GM10266 (cell line): ENCODE measurements around the gene CCDC106.

Source experiments
- DNase-seq: peaks from one replicate; pipeline ENCODE4 v3.0.0; 2012; ENCODE audit errors: extremely low spot score
- TF ChIP-seq, protein P1 (sequence below): IDR thresholded peaks from 2 replicates; pipeline ENCODE4 v1.5.1; 2012; ENCODE audit warnings: mild to moderate bottlenecking, low read depth; ENCODE audit not compliant: control insufficient read depth, insufficient read depth; ENCODE audit errors: missing control alignments

Gene CCDC106

DNA sequence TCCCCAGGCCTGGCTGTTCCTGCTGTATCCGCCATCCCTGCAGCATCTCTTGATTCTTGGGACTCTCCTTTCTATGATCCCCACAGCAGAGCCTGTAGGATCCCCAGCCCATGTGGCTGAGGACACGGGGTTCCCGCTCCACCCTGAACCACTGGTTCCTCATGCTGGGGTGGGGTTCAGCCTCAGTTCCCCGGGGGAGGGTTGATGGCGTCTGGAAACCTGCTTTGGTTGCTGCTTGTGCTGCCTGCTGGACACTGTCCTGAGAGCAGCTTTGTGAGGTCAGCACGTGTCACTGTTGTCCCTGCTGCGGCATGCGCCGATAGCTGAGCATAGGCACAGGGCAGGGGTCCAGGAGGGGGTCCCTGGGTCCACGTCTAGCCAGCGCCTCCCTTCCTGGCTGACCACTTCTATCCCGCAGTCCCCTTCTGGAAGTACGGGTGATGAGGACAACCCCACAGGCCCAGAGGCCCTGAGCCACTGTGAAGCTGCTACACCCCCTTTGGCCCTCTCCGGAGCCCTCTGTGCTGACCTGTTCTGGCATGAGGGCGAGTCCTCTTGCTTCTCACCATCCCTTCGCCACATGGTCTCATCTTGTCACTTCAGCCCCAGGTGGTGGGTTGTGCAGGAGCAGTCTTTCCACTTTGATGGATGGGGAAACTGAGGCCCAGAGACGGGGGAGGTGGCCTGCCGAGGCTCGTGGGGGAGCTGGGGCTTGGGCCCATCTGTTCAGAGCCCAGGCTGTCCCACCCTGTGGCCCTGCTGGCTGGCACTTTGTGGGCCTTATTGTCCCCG, 32.5 kb downstream of the CCDC106 start:
- no peak for DNase-seq
- TF ChIP-seq, protein P1, sequence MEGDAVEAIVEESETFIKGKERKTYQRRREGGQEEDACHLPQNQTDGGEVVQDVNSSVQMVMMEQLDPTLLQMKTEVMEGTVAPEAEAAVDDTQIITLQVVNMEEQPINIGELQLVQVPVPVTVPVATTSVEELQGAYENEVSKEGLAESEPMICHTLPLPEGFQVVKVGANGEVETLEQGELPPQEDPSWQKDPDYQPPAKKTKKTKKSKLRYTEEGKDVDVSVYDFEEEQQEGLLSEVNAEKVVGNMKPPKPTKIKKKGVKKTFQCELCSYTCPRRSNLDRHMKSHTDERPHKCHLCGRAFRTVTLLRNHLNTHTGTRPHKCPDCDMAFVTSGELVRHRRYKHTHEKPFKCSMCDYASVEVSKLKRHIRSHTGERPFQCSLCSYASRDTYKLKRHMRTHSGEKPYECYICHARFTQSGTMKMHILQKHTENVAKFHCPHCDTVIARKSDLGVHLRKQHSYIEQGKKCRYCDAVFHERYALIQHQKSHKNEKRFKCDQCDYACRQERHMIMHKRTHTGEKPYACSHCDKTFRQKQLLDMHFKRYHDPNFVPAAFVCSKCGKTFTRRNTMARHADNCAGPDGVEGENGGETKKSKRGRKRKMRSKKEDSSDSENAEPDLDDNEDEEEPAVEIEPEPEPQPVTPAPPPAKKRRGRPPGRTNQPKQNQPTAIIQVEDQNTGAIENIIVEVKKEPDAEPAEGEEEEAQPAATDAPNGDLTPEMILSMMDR = no peak

DNA sequence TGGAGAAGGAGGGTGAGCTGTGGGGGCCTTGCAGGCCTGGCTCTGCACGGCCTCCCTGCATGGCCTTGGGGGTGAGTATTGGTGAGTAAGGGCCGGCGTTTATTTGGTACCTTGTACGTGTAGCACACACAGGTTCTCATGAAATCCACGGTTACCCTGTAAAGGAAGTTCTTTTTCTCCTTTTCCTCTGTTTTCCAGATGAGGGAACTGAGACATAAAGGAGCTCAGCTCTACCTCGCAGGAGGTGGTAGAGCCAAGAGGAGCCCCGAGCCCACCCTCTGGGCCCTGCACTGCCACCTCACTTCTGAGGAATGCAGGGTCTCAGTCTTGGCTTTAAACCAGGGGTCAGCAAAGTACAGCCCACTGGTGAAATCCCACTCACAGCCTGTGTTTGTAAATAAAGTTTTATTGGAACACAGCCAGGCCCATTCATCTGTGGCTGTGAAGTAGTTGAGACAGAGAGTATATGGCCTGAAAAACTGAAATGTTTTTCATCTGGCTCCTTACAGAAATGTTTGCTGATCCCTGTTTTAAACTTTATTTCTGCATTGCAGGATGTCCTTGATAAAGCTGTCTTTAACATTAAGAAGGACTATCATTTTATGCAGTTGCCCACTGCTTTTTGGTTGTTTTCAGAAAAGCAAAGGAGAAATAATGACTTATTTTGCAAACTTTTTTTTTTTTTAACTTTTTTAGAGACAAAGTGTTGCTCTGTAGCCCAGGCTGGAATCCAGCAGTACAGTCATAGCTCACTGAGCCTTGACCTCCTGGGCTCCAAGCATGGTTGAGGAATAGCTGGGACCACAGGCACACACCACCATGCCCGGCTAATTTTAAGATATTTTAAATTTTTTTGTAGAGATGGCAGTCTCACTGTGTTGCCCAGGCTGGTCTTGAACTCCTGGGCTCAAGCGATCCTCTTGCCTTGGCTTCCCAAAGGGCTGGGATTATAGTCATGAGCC, 33.4 kb downstream of the CCDC106 start:
- TF ChIP-seq, protein P1 = no peak
- DNase-seq = no peak

DNA sequence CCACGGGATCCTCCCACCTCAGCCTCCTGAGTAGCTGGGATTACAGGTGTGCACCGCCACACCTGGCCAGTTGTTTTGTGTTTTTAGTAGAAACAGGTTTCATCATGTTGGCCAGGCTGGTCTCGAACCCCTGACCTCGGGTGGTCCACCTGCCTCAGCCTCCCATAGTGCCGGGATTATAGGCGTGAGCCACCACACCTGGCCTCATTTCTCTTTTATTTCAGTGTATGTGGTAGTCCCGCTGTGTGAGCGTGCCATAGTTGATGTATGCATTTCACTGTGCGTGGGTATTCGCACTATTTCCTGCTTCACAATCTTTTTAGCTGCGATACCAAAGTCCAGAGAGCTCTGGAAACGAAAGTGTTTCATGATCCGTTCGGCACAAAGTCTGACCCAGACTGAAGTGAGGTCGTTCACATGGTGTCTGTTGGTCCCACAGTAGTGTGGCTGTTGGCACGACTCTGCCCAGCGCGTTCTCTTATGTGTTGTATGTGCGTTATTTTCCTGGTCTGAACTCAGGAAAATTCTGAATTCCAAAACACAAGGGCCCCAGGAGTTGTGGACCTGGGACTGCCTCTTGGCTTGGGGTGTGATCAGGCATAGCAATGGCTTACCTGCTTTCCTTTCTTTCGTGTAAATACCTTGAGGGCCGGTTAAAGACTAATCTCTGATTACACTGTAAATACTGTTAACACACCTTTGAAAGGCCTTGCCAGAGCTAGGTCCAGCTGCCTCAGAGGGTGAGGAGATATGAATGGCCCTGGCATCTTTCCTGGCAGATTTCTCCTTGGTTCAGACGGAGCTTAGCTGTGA, 35.6 kb downstream of the CCDC106 start:
- no peak for DNase-seq
- TF ChIP-seq, protein P1 = no peak

DNA sequence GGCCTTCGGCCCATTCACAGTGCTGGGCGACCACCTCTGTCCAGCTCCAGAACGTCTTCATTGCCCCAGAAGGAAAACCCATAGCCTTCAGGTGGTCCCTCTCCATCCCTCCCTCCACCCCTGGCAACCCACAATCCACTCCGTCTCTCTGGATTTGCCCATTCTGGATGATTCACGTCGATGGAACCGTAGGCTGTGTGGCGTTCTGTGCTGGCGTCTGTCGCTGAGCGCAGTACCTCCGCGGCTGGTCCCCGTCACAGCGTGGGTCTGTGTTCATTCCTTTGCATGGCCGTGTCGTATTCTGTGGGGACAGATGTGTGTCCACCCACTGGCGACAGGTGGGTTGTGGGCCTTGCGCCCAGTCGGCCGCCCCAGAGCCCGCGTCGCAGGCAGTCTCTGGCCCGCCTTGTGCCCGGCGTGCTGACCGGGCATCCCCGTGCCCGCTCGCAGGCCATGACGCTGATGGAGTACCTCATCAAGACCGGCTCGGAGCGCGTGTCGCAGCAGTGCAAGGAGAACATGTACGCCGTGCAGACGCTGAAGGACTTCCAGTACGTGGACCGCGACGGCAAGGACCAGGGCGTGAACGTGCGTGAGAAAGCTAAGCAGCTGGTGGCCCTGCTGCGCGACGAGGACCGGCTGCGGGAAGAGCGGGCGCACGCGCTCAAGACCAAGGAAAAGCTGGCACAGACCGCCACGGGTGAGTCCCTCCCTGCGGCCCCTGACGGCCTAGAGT, 37.1 kb downstream of the CCDC106 start:
- DNase-seq = no peak
- TF ChIP-seq, protein P1 = no peak

DNA sequence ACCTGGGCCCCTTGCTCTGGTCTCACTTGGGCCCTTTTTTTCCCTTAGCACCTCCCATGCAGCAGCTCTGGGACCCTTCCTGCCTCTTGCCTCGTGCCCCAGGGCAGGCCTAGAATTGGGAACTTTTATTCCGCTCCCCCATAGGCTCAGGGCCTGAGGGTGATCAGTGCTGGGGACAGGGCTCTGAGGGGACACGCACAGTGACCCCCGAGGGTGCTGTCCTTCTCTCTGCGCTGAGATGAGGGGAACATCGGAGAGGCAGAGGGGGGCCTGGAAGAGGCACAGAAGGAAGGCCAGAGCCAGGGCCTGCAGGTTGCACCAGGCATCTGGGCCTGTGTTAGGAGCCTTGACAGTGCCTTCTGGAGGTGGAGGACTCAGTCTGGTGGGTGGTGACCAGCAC, 37.8 kb downstream of the CCDC106 start:
- TF ChIP-seq, protein P1 = no peak
- no peak for DNase-seq

DNA sequence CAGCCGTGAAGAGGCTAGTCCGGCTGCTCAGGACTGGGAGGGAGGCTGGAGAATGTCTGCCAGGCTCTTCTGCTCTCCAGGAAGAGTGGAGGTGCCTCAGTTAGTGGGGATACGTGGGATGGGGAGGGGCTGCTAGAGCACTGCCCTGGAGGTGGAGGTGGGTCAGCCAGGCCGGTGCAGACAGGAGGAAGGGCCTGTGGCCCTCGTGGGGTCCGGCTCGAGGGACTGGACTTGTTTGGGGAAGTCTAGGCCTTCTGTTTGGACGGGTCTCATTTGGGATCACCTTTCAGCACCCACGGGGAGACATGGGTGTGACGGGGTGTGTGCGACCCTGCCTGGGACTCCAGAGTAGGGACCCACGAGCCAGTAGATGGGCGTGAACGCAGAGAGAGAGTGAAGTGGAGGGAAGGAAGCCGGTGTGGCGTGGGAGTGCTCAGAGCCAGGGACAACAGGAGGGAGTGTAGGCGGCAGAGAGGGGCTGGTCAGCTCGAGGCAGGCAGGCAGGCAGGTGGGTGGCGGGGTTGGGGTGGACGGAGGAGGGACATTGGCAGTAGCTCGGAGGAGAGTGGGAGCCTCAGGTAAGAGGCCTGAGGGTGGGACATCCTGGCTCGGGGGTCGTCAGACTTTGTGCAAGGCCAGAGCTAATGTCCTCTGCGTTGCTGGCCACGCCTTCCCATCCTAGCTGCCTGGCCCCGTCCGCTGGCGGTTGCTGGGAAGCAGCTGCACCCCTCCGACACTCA, 38.5 kb downstream of the CCDC106 start:
- DNase-seq = no peak
- TF ChIP-seq, protein P1 = no peak
